Stimulated activated effector memory CD8-positive, alpha-beta T cell treated with anti-CD3 and anti-CD28 coated beads, Interleukin-12 subunit alpha, Interleukin-12 subunit beta, amount 100 ng/mL, for 72 hours (primary cell): ENCODE results near the gene TCTN1.
A peak's percentile ranks its signal among the peaks of the same experiment; 100 is the strongest.
"Not testable (repeated sequence)": the region's sequence is repeated elsewhere in the genome, so short reads cannot be mapped to it uniquely, and the experiment has no call there.

Experiments
- ATAC-seq: fragments of 150-1000 bp; cut with Tn5 transposase; 2 replicates; pipeline ENCODE4 v1.10.0; 2021
- DNase-seq, 2 donors: peaks; one replicate each; pipeline ENCODE4 v3.0.0; 2021 to 2022; ENCODE audit warnings: low spot score in 2 of 2
- H3K27ac Mint-ChIP-seq: one replicate; pipeline ENCODE4 v1.8.0; 2022; ENCODE audit warnings: mild to moderate bottlenecking, mixed read lengths
- H3K36me3 Mint-ChIP-seq: one replicate; pipeline ENCODE4 v1.8.0; 2022; ENCODE audit warnings: mild to moderate bottlenecking, mixed read lengths
- H3K4me1 Mint-ChIP-seq: one replicate; pipeline ENCODE4 v1.8.0; 2022; ENCODE audit warnings: mixed read lengths
- H3K4me3 Mint-ChIP-seq: one replicate; pipeline ENCODE4 v1.8.0; 2022; ENCODE audit warnings: mild to moderate bottlenecking, mixed read lengths
- H3K9me3 Mint-ChIP-seq: one replicate; pipeline ENCODE4 v1.8.0; 2022; ENCODE audit warnings: mixed read lengths

The TCTN1 gene

GRCh38 chr12:110602085-110602814, 11.7 kb upstream of the TCTN1 start:
- not testable (repeated sequence) for H3K4me3 Mint-ChIP-seq, H3K36me3 Mint-ChIP-seq, H3K27ac Mint-ChIP-seq, H3K9me3 Mint-ChIP-seq, H3K4me1 Mint-ChIP-seq
- DNase-seq: peak in 1 of 2 donors; percentile 72
- ATAC-seq: peak; percentile 79

- H3K4me3 Mint-ChIP-seq: peak overlapping the region; percentile 76
- no peaks in the 10 kb centered on the region for H3K4me1 Mint-ChIP-seq
- peaks cover 6% of the 10 kb centered on the region for H3K36me3 Mint-ChIP-seq
- ATAC-seq (no peak), DNase-seq (no peak)
- H3K27ac Mint-ChIP-seq: peak overlapping the region; percentile 89
- no peaks in the 10 kb centered on the region for H3K9me3 Mint-ChIP-seq
These were observed 7.7 kb upstream of the TCTN1 start for GRCh38 chr12:110606253-110606611.

- ATAC-seq: no peak
These were observed 708 bp upstream of the TCTN1 start for GRCh38 chr12:110613071-110613770.

GRCh38 chr12:110615171-110615570, 1.2 kb downstream of the TCTN1 start:
- Mint-ChIP-seq H3K4me3 (peak overlapping the region; percentile 71), H3K36me3 (peaks cover 6% of the 10 kb centered on the region), H3K27ac (peak overlapping the region; percentile 78), H3K9me3 (no peaks in the 10 kb centered on the region), H3K4me1 (no peaks in the 10 kb centered on the region)
- DNase-seq: no peak
- no peak for ATAC-seq

More at GRCh38 chr12:110613071-110613770, 708 bp upstream of the TCTN1 start:
- Mint-ChIP-seq H3K9me3 (no peaks in the 10 kb centered on the region), H3K4me3 (peak overlapping the region; percentile 71), H3K4me1 (no peaks in the 10 kb centered on the region), H3K27ac (peak overlapping the region; percentile 78), H3K36me3 (peaks cover 6% of the 10 kb centered on the region)
- DNase-seq: no peak

GRCh38 chr12:110616471-110617115, 2.7 kb downstream of the TCTN1 start:
- no peak for ATAC-seq
- peaks cover 6% of the 10 kb centered on the region for H3K36me3 Mint-ChIP-seq
- no peak for DNase-seq
- H3K27ac Mint-ChIP-seq: no peak overlapping the region
- no peak overlapping the region for H3K4me3 Mint-ChIP-seq
- no peaks in the 10 kb centered on the region for H3K4me1 Mint-ChIP-seq
- no peaks in the 10 kb centered on the region for H3K9me3 Mint-ChIP-seq

- no peaks in the 10 kb centered on the region for H3K4me1 Mint-ChIP-seq
- no peaks in the 10 kb centered on the region for H3K9me3 Mint-ChIP-seq
- peaks cover 6% of the 10 kb centered on the region for H3K36me3 Mint-ChIP-seq
- H3K27ac Mint-ChIP-seq: no peak overlapping the region
- no peak for DNase-seq
- ATAC-seq: peak; percentile 90
- no peak overlapping the region for H3K4me3 Mint-ChIP-seq
These were observed 5.6 kb downstream of the TCTN1 start for GRCh38 chr12:110619534-110619953.

GRCh38 chr12:110622582-110622981, 8.7 kb downstream of the TCTN1 start:
- no peak overlapping the region for H3K4me3 Mint-ChIP-seq
- no peaks in the 10 kb centered on the region for H3K9me3 Mint-ChIP-seq
- ATAC-seq (no peak), DNase-seq (no peak)
- no peaks in the 10 kb centered on the region for H3K4me1 Mint-ChIP-seq
- H3K27ac Mint-ChIP-seq: no peak overlapping the region
- H3K36me3 Mint-ChIP-seq: no peaks in the 10 kb centered on the region

GRCh38 chr12:110627500-110628195, 13.7 kb downstream of the TCTN1 start:
- Mint-ChIP-seq H3K4me3 (no peak overlapping the region), H3K4me1 (no peaks in the 10 kb centered on the region), H3K36me3 (no peaks in the 10 kb centered on the region), H3K9me3 (no peaks in the 10 kb centered on the region), H3K27ac (peak overlapping the region; percentile 48)
- DNase-seq: no peak
- ATAC-seq: no peak

GRCh38 chr12:110635055-110635454, 21.1 kb downstream of the TCTN1 start:
- Mint-ChIP-seq H3K27ac (no peak overlapping the region), H3K9me3 (no peaks in the 10 kb centered on the region), H3K36me3 (no peaks in the 10 kb centered on the region), H3K4me1 (peaks cover 25% of the 10 kb centered on the region), H3K4me3 (no peak overlapping the region)
- ATAC-seq (peak; percentile 65), DNase-seq (no peak)

- Mint-ChIP-seq H3K4me1 (peaks cover 25% of the 10 kb centered on the region), H3K27ac (peak overlapping the region; percentile 32), H3K4me3 (no peak overlapping the region), H3K36me3 (no peaks in the 10 kb centered on the region), H3K9me3 (no peaks in the 10 kb centered on the region)
- DNase-seq (no peak), ATAC-seq (no peak)
These were observed 22.6 kb downstream of the TCTN1 start for GRCh38 chr12:110636516-110636915.

GRCh38 chr12:110637869-110638441, 24.0 kb downstream of the TCTN1 start:
- ATAC-seq (peak; percentile 39), DNase-seq (no peak)
- H3K4me3 Mint-ChIP-seq: no peak overlapping the region
- H3K36me3 Mint-ChIP-seq: no peaks in the 10 kb centered on the region
- H3K27ac Mint-ChIP-seq: no peak overlapping the region
- peaks cover 25% of the 10 kb centered on the region for H3K4me1 Mint-ChIP-seq
- H3K9me3 Mint-ChIP-seq: no peaks in the 10 kb centered on the region

GRCh38 chr12:110638796-110639195, 24.9 kb downstream of the TCTN1 start:
- DNase-seq (no peak), ATAC-seq (peak; percentile 50)
- H3K27ac Mint-ChIP-seq: no peak overlapping the region
- H3K9me3 Mint-ChIP-seq: no peaks in the 10 kb centered on the region
- no peaks in the 10 kb centered on the region for H3K36me3 Mint-ChIP-seq
- no peak overlapping the region for H3K4me3 Mint-ChIP-seq
- peaks cover 25% of the 10 kb centered on the region for H3K4me1 Mint-ChIP-seq

GRCh38 chr12:110639336-110640141, 25.6 kb downstream of the TCTN1 start:
- Mint-ChIP-seq H3K36me3 (no peaks in the 10 kb centered on the region), H3K9me3 (no peaks in the 10 kb centered on the region), H3K27ac (no peak overlapping the region), H3K4me3 (no peak overlapping the region), H3K4me1 (peaks cover 25% of the 10 kb centered on the region)
- ATAC-seq (no peak), DNase-seq (no peak)

GRCh38 chr12:110640275-110641025, 26.5 kb downstream of the TCTN1 start:
- no peaks in the 10 kb centered on the region for H3K36me3 Mint-ChIP-seq
- H3K4me1 Mint-ChIP-seq: peaks cover 19% of the 10 kb centered on the region
- H3K9me3 Mint-ChIP-seq: no peaks in the 10 kb centered on the region
- no peak for DNase-seq
- no peak overlapping the region for H3K27ac Mint-ChIP-seq
- no peak for ATAC-seq
- H3K4me3 Mint-ChIP-seq: no peak overlapping the region
